DND-41 (cell line): Measurements from ENCODE around the gene PFDN1.

Experiments
- ATAC-seq: fragments of 200-7000 bp; cut with Tn5 transposase; 3 replicates; pipeline ENCODE4 v1.9.1; 2021; ENCODE audit warnings: low read depth; ENCODE audit not compliant: insufficient read depth
- DNase-seq: peaks from one replicate; pipeline ENCODE4 v3.0.0-alpha.2; 2020
- H2AFZ ChIP-seq: 2 replicates; pipeline ENCODE4 v1.6.0; 2012; ENCODE audit warnings: low read depth, low read length
- H3K27ac ChIP-seq: 2 replicates; pipeline ENCODE4 v1.5.1; 2012; ENCODE audit warnings: low read length, inconsistent platforms
- H3K27me3 ChIP-seq: fragments of 200-600 bp; sonication (generic); 2 replicates; pipeline ENCODE4 v1.6.0; 2012; ENCODE audit warnings: low read length, mild to moderate bottlenecking, inconsistent platforms; ENCODE audit not compliant: insufficient read depth, poor library complexity
- H3K36me3 ChIP-seq: 2 replicates; pipeline ENCODE4 v1.5.1; 2012; ENCODE audit warnings: low read length, inconsistent platforms; ENCODE audit not compliant: insufficient read depth
- H3K4me1 ChIP-seq: 2 replicates; pipeline ENCODE4 v1.5.1; 2012; ENCODE audit warnings: mild to moderate bottlenecking, low read length; ENCODE audit not compliant: insufficient read depth
- H3K4me2 ChIP-seq: 2 replicates; pipeline ENCODE4 v1.6.0; 2012; ENCODE audit warnings: mild to moderate bottlenecking, moderate library complexity, low read length, inconsistent platforms; ENCODE audit not compliant: insufficient read depth
- H3K4me3 ChIP-seq, 2 experiments: fragments of 200-600 bp in 1 of 2; shearing (Covaris generic) in 1 of 2; 2 replicates each; pipeline ENCODE4 v1.5.1; 2012 to 2016; ENCODE audit warnings: inconsistent platforms in 2 of 2, low read length in 2 of 2, mild to moderate bottlenecking in 2 of 2, low read depth in 1 of 2, moderate library complexity in 1 of 2
- H3K79me2 ChIP-seq: 2 replicates; pipeline ENCODE4 v1.6.0; 2012; ENCODE audit warnings: low read length, inconsistent platforms; ENCODE audit not compliant: insufficient read depth
- H3K9ac ChIP-seq: 2 replicates; pipeline ENCODE4 v1.6.0; 2012; ENCODE audit warnings: low read depth, mild to moderate bottlenecking, inconsistent platforms, low read length, moderate library complexity
- H3K9me3 ChIP-seq: 2 replicates; pipeline ENCODE4 v1.5.1; 2012; ENCODE audit warnings: low read length, moderate library complexity, mild to moderate bottlenecking, inconsistent platforms; ENCODE audit not compliant: insufficient read depth, severe bottlenecking
- H4K20me1 ChIP-seq: 2 replicates; pipeline ENCODE4 v1.6.0; 2012; ENCODE audit warnings: low read length; ENCODE audit not compliant: insufficient read depth
- EZH2 ChIP-seq: IDR thresholded peaks from 3 replicates; pipeline ENCODE4 v1.6.1; 2012; ENCODE audit warnings: borderline replicate concordance, low read depth, mild to moderate bottlenecking, moderate library complexity, low read length, inconsistent platforms; ENCODE audit not compliant: severe bottlenecking
- TF ChIP-seq, protein P1 (sequence below): IDR thresholded peaks from 2 replicates; pipeline ENCODE4 v1.5.1; 2012; ENCODE audit warnings: borderline replicate concordance, low read length, moderate library complexity, mild to moderate bottlenecking; ENCODE audit not compliant: poor library complexity, severe bottlenecking; ENCODE audit errors: extremely low read depth

The PFDN1 gene

DNA sequence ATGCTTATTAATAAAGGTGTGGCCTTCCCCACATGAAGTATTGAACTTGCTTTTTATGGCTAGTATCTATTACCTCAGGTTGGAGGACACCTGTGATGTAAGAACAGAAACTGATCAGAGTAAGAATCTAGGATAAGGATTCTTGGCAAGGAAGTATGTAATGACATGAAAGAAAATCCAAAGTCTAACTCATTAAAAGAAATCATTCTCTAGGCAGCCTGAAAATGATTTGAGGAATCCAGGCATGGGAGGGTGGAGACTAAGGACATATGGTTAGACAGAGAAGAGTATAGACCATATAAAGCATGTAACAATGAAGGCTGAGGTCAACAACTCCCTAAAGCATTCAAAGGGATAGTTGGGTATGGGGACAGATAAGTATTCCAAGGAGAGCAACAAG is 32.9 kb downstream of the PFDN1 start:
- ATAC-seq = no peak
- no peak for DNase-seq
- Histone ChIP-seq H4K20me1 (peaks cover 2% of the 10 kb centered on the region; the same call in 1 of the 2 replicates), H3K79me2 (peaks cover 18% of the 10 kb centered on the region), H2AFZ (no peak overlapping the region), H3K27ac (no peak overlapping the region), H3K4me3 (no peak overlapping the region), H3K36me3 (peaks cover 11% of the 10 kb centered on the region; the same call in 1 of the 2 replicates), H3K27me3 (no peaks in the 10 kb centered on the region), H3K4me1 (peaks cover 11% of the 10 kb centered on the region), H3K4me2 (no peak overlapping the region), H3K9ac (no peak overlapping the region), H3K9me3 (no peaks in the 10 kb centered on the region)
- TF ChIP-seq EZH2 = no peak
- TF ChIP-seq, protein P1, sequence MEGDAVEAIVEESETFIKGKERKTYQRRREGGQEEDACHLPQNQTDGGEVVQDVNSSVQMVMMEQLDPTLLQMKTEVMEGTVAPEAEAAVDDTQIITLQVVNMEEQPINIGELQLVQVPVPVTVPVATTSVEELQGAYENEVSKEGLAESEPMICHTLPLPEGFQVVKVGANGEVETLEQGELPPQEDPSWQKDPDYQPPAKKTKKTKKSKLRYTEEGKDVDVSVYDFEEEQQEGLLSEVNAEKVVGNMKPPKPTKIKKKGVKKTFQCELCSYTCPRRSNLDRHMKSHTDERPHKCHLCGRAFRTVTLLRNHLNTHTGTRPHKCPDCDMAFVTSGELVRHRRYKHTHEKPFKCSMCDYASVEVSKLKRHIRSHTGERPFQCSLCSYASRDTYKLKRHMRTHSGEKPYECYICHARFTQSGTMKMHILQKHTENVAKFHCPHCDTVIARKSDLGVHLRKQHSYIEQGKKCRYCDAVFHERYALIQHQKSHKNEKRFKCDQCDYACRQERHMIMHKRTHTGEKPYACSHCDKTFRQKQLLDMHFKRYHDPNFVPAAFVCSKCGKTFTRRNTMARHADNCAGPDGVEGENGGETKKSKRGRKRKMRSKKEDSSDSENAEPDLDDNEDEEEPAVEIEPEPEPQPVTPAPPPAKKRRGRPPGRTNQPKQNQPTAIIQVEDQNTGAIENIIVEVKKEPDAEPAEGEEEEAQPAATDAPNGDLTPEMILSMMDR = no peak

DNA sequence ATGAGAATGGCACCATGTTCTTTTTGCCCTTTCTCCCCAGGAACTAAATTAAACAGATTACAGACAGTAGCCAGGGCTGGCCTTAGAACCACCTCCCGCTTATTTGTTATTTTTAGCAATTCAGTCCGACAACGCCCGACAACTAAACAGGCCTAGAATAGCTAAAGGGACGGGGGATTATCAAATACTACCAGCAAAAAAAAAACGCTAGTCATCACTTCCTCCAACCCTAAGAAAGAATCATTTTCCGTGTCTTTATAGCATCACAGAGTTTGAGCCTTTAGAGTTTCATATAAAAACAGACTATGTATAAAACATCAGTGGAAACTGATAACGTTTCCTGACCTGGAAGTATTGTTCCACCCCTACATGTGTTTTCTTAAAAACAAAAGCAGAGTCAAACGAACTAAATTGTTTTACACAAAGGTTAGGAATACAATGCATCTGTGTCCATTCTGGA is 35.3 kb downstream of the PFDN1 start:
- no peak for TF ChIP-seq EZH2
- TF ChIP-seq, protein P1 = no peak
- peak overlapping the region; percentile 29; the same call in 1 of the 2 replicates for H3K27ac ChIP-seq

DNA sequence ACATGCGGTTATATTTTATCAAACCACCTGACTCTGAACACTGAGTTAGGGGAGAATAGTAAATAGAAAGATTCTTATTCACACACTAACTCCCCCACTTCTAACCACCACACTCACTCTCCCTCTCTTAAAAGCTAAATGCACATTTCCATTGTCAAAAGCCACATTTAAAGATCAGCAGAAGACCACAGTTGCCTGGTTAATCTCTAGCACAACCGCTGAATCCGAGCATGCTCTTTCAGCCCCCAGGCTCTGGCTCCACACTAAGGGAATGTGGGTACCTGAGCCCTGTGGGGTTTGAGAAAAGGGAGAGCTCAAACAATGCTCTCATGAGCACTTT is 35.7 kb downstream of the PFDN1 start:
- H2AFZ ChIP-seq = no peak overlapping the region
- peaks cover 3% of the 10 kb centered on the region; the same call in 1 of the 2 replicates for H4K20me1 ChIP-seq
- H3K4me2 ChIP-seq = no peak overlapping the region
- no peaks in the 10 kb centered on the region for H3K27me3 ChIP-seq
- peaks cover 11% of the 10 kb centered on the region for H3K4me1 ChIP-seq
- no peak overlapping the region for H3K4me3 ChIP-seq
- ATAC-seq (peak; percentile 83), DNase-seq (no peak)
- H3K27ac ChIP-seq = peak overlapping the region; percentile 61; the same call in 1 of the 2 replicates
- H3K9ac ChIP-seq = no peak overlapping the region
- H3K36me3 ChIP-seq = no peaks in the 10 kb centered on the region
- H3K79me2 ChIP-seq = peaks cover 22% of the 10 kb centered on the region
- H3K9me3 ChIP-seq = no peaks in the 10 kb centered on the region
- no peak for TF ChIP-seq EZH2
- TF ChIP-seq, protein P1 = no peak

More for the DNA sequence above, 35.3 kb downstream of the PFDN1 start:
- Histone ChIP-seq H3K79me2 (peaks cover 18% of the 10 kb centered on the region), H3K36me3 (no peaks in the 10 kb centered on the region; the same call in 1 of the 2 replicates), H3K9me3 (no peaks in the 10 kb centered on the region), H3K9ac (no peak overlapping the region), H3K27me3 (no peaks in the 10 kb centered on the region), H4K20me1 (peaks cover 3% of the 10 kb centered on the region; the same call in 1 of the 2 replicates), H3K4me2 (no peak overlapping the region), H2AFZ (no peak overlapping the region), H3K4me1 (peaks cover 11% of the 10 kb centered on the region), H3K4me3 (no peak overlapping the region)
- ATAC-seq (no peak), DNase-seq (no peak)
